Myocyte (in vitro differentiated cells): ENCODE results near the gene NGEF. TPM values are rescaled to one million over a fixed set of nuclear protein-coding genes. Genes with fewer than 3 reads are reported as not detected.

Experiments
- DNase-seq: peaks from one replicate; pipeline ENCODE4 v3.0.0-alpha.2; 2012; ENCODE audit warnings: low read depth
- total RNA-seq: library from RNA; depleted of rRNA; stranded (reverse); fragments of >200 nt; gene quantifications from 2 replicates; pipeline ENCODE4 v1.2.3, GENCODE V29; 2014

NGEF gene
- total RNA-seq, 1 donor from 2014 or later = 0.19 TPM

DNA sequence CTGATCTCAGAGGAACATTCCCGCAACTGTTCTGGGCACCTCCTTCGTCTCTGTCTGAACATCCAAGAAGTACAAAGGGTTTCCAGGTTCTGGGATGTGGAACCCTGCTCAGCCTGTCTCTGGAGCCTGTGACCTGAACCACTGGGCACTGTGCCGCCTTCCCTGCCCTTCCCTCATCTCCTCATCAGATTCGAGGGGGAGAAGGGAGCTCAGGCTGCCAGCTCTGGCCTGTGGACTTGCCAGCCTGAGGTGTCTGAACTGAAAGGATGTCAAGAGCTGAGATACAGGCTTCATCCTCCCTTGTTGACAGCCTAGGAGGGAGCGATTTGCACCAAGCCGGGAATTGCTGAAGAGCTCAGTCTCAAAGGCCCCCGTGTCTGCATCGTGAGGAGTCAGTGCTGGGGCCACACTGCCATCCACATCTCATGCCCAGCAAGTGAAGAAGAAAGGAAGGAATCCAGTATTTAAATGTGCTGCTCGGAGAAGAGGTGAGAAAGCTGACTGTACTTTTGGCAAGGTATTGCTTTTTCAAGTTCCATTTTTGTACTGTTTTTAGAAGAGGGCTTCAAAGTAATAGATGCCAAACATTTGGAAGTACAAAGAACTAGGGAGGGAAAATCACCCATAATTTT is 32.0 kb upstream of the NGEF start:
- no peak for DNase-seq

DNA sequence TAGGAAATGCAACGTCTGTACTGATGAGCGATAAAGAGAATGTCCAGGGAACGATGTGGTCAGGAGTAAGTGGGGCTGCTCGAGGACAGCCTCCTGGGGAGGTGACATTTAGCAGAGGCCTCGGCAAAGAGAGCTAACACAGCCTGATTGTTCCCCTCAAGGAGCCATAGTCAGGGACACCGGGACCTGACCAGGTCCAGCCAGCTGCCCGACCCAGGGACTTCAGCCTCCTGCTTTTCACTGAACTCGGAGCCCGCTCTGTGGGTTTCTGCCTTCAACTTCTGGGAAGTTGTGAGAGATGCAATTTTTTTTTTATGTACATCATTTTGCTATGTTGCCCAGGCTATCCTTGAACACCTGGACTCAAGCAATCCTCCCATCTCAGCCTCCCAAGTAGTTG is 29.5 kb upstream of the NGEF start:
- DNase-seq = no peak

DNA sequence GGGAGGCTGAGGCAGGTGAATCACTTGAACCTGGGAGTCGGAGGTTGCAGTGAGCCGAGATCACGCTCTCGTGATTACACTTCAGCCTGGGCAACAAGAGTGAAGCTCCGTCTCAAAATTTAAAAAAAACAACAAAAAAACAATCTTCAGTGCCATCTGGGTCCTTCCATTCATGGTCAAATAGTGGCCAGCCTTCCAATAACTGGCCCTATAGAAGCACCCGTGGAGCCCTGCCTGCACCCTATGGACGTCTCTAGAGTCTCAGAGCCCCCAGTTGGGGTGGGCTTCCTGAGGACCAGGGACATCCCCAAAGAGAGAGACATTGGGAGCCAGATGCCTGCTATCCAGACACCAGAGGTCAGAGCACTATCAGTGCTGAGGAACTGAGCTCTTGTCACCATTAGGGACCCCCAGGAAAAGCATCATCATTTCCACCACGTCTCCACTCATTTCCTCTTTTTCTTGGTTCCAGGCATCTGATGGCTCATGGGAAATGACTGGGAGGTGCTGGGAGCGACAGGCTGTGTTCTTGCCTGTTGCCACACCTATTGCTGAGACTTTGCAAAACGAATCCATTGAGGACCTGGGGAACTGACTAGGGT is 28.8 kb upstream of the NGEF start:
- no peak for DNase-seq

DNA sequence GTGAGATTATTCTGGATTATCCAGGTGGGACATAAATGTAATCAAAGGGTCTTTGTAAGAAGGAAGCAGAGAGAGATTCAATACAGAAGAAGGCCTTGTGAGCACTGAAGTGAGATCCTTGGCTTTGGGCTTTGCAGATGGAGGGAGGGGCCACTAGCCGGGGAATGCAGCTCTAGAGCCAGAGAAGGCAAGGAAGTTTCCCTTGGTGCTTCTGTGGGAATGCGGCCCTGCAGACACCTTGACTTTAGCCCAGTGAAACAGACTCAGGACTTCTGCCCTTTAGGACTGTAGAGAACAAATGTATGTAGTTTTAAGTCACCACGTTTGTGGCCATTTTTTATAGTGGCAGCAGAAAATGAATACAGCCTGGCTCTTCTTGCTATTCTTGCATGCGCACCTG is 27.5 kb upstream of the NGEF start:
- DNase-seq = no peak

DNA sequence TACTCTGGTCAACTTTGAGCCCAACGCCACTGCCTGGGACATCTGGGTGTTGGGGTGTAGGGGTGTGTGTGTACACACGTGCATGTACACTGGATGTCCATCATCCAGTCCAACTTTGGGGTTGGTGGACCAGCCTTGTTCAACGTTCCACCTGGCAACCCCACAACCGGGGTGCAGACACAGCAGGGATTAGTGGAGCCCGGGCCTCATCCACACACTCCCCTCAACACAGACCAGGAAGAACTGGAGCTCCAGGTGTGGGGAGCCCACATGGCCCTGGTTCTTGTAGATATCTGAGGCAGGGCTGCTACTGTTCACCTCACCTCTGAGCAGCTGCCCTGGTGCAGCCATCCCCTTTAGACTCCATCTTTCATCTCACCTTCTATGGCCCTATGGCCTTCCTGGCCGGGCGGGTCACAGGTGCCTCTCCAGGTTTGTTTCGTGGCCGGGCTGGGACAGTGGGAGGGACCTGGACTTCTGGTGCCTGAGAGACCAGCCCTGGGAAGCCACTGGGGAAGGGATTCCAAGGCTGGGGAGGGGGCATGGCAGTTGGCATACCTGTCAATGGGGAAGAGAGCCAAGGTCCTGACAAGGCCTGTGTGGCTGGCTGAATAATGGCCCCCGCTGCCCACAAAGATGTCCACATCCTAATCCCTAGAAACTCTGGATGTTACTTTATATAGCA is 26.9 kb upstream of the NGEF start:
- no peak for DNase-seq

DNA sequence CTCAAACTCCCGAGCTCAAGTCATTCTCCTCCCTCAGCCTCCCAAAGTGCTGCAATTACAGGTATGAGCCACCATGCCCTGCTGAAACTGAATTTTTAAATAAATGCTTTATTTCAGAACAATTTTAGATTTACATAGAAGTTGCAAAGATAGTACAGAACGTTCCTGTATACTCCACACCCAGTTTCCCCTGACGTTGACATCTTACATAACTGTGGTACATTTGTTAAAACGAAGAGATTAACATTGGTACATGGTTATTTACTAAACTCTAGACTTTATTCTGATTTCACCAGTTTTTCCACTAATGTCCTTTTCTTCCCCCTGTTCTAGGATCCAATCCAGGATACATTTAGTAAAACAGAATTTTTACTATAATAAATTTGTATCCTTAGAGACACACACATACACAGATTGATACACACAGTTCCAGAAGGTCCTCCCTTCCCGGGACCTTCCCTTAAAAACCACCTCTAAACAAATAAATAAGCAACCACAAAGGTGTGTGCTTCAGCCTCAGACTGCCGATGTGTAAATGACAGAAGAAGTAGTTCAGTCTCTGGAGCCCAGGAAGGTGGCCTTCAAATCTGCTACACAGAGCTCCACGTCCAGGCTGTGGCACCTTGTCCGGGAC is 26.3 kb upstream of the NGEF start:
- DNase-seq = peak; percentile 36

DNA sequence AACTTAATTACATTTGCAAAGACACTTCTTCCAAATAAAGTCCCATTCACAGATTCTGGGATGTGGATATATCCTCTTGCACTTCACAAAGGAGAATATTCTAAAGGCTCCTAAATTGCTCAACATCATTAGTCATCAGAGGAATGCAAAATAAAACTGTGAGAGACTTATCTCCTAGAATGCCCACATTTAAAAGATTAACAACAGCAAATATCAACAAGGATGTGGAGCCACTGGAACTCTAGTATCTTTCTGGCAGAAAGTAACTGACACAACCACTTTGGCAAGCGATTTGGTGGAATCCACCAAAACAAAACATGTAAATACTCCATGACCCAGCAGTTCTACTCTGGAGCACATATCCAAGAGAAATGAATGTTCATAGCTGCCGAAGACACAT is 24.0 kb upstream of the NGEF start:
- DNase-seq = no peak

DNA sequence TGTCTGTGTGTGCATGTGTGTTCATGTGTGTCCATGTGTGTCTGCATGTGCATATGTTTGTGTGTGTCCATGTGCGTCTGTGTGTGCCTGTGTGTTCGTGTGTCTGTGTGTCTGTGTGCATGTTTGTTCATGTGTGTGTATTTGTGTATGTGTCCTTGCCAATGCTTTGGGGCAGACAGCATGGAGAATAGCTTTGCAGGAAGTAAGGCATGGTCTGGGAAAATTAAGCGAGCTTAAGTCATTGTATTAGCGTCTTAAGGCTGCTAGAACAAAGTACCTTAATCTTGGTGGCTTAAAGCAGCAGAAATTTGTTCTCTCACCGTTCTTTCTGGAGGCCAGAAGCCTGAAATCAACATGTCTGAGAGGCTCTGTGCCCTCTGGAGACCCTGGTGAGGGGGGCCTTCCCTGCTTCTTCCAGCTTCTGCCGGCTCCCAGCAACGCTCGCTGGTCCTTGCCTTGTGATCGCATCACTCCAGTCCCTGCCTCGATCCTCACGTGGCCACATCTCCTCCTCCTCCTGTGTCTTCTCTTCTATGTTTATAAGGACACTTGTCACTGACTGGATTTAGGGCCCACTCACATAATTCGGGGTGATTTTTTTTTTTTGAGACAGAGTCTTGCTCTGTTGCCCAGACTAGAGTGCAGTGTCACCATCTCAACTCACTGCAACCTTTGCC is 23.2 kb upstream of the NGEF start:
- DNase-seq = no peak

DNA sequence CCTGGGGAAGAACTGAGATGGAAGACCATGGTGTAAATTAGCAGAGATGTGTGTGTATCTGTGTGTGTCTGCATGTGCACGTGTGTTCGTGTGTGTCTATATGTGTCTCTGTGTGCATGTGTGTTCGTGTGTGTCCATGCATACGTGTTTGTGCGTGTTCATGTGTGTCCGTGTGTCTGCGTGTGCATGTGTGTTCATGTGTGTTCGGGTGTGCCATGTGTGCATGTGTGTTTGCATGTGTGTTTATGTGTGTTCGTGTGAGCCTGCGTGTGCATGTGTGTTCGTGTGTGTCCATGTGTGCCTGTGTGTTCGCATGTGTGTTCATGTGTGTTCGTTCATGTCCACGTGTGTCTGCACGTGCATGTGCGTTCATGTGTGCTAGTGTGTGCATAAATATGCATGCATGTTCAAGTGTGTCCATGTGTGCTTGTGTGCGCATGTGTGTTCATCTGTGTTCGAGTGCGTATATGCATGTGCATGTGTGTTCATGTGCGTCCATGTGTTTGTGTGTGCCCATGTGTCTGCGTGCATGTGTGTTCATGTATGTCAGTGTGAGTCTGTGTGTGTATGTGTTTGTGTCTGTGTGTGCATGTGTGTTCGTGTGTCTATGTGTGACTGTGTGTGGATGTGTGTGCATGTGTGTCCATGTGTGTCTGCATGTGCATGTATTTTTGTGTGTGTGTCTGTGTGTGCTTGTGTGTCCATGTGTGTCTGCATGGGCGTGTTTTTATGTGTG is 22.5 kb upstream of the NGEF start:
- no peak for DNase-seq

DNA sequence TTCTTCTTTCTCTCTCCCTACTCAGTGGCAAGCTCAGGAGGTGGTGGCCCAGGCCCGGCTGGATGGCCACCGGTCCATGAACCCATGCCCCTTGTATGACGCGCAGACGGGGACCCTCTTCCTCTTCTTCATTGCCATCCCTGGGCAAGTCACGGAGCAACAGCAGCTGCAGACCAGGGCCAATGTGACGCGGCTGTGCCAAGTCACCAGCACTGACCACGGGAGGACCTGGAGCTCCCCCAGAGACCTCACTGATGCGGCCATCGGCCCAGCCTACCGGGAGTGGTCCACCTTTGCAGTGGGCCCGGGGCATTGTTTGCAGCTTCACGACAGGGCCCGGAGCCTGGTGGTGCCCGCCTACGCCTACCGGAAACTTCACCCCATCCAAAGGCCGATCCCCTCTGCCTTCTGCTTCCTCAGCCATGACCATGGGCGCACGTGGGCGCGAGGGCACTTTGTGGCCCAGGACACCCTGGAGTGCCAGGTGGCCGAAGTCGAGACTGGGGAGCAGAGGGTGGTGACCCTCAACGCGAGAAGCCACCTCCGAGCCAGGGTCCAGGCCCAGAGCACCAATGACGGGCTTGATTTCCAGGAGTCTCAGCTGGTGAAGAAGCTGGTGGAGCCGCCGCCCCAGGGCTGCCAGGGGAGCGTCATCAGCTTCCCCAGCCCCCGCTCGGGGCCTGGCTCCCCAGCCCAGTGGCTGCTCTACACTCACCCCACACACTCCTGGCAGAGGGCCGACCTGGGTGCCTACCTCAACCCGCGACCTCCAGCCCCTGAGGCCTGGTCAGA is 21.2 kb upstream of the NGEF start:
- DNase-seq = no peak

DNA sequence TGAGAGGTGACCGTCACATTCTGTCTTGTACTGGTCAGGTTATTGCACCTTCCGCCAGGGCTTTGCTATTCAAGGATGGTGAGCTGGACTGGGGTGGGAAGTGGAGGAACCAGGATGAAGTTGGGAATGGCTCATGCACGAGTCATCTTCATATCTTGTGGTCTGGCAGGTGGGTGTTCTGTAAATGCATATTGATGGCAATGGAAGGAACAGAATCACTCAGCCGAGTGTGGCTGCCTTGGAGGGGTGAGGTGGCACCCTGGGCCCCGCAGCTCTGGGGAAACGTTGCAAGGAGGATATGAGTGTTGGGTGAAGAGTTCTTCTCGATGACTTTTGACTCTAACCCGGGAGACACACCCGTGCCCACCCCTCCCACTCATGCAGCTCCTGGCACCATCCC is 20.6 kb upstream of the NGEF start:
- DNase-seq = peak; percentile 19

DNA sequence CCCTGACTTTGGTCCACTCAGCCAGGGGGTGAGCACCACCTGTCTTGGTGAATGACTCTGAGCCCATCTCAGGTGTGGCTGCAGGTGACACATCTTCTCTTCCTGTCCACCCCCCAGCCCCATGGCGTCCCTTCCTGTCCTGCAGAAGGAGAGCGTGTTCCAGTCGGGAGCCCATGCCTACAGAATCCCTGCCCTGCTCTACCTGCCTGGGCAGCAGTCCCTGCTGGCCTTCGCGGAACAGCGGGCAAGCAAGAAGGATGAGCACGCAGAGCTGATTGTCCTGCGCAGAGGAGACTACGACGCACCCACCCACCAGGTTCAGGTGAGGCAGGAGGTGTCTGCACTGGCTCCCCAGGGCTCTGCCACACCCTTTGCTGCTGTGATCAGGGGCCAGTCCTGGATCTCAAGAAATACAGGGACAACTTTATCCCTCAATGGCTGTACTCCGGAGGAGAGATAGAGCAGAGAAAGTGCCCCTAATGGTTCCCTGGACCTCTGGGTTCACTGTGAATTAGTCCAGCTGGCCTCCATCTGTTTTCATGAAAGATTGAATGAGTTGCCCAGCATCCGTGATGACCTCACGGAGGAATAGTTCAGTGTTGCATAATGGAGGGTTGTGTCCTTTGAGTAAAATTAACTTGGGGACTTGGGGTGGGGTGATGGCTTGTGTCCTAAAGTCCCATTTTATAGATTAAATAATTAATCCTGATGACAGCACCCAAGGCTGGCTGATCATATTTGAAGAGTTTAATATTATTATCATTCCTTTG is 19.7 kb upstream of the NGEF start, which contains the start of gene NEU2:
Gene NEU2, plus strand, starts transcription at position 122 of the 770 bp plus-strand sequence. Its CDS starts 0 bp downstream, at position 122.
- peak; percentile 34 for DNase-seq

DNA sequence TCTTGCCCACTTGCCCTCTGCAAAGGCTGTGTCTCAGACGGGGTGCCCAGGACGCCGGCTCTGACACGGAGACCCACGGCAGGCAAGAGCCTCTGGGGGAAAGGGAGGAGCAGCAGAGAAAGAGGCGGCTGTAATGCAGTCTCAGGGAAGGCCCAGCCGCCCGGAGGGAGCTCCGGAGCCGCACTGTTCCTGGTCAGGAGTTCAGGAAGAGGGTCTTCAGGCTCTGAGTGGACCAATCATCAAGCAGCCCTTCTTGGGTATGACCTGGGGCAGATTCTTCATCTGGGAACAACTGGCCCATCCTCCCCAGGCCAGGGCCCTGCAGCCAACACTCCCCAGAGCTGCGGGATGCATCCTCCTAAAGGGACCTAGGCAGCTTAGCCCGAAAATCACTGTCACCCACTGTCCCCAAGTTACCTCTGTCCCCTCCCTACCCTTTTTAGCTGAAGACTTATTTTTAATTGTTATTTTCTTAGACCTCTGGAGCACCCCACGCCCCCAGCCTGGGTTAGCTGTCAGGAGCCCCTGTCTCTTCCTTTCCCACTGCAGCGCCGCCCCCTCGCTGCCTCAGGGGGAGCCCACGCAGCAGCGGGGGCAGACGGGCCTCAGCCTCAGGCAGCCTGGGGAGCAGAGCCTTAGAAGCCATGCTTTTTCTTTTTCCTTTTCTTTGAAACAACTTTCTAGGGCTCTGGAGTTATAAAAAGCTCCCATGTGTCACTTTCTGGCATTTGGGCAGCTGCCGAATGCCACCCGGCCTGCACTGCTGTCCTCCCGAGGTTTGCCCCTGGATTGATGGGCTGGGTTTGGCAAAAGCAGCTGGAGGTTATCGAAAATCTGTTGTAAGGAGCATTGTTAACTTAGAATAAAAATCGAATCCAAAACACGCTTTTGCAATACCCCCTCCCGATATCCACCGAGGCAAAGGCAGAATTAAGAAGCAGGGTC is 18.8 kb upstream of the NGEF start:
- DNase-seq = peak; percentile 74

DNA sequence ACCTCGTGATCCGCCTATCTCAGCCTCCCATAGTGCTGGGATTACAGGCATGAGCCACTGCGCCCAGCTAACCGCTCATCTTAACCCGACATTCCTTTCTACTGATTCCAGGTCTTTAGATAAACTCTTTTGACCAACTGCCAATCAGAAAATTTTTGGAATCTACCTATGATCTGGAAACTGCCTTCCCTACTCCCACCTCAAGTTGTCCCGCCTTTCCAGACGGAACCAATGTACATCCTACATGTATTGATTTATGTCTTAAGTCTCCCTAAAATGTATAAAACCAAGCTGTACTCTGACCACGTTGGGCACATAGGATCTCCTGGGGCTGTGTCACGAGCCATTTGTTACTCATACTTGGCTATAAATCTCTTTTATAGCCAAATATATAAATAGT is 16.3 kb upstream of the NGEF start:
- no peak for DNase-seq

DNA sequence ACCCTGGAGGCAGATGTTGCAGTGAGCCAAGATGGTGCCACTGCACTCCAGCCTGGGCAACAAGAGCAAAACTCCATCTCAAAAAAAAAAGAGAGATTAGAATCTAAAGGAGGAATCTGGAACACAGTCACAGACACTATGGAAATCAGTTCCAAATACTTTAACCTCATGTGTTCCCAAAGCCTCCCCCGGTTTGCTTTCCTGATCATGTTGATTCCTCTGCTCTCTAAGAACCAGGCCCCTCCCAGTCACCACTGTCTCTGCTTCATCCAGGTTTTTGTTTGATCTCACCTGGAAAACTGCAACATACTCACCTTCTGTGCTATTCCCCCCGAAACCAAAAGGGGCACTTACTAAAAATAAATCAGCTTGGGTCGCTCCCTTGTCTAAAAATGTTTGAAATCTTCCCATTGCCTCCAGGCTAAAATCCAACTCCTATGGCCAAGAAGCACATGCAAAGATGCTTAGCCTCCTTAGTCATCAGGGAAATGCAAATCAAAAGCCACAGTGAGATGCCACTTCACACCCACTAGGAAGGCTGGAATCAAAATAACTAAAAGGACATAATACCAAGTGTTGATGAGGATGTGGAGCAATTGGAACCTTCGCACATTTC is 13.2 kb upstream of the NGEF start:
- DNase-seq = peak; percentile 57

DNA sequence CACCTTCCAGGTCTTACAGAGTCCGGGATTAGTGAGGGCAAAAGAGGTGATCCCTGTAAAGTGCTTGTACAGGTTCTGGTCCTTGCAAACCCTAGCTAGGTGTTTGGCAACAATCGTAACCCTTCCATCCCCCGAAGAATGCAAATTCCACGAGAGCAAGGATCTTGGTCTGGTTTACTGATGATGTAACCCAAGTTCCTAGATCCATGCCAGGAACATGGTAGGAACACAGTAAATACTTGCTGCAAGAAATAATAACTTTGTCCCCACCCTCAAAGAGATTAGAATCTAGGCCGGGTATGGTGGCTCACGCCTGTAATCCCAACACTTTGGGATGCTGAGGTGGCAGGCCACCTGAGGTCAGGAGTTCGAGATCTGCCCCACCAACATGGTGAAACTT is 12.7 kb upstream of the NGEF start:
- DNase-seq = no peak

DNA sequence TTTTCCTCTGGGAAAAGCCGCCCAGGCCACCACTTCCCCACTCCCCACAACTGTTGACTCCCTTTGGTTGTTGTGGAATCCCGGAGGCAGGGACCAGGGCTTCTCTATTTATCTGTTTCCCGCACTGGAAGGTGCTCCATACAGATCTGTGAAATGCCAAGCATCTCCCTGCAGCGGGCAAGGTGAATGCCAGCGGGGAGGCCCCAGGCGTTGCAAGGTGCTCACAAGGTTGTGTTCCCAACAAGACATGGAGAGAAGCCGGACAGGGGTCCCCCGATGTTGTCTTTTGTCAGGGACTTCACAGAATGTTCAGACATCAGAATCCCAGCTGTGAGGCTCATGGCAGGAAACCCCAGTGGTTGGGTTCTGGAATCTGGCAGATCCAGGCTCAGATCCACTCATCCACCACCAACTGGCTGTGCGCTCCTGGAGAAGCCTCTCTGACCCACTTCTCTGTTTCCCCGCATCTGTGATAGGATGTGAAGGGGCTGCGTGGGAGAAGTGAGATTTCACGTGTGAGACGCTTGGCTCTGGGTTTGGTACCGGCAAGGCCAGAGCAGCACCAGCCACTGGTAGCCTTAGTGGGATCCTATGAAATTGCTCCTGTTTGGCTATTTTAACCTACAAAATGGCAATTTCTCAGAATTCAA is 10.8 kb upstream of the NGEF start:
- DNase-seq = no peak
